ENCODE results near the gene CDSN.

GRCh38 chr6:31070711-31071197 lies 49.5 kb downstream of the CDSN start:
- TF ChIP-seq REST (IDR thresholded peaks at IDR 0.05; ENCODE audit: low read depth) (no peak), TCF12 (IDR thresholded peaks at IDR 0.05; ENCODE audit: low read depth) (no peak), TAF1 (IDR thresholded peaks at IDR 0.05; ENCODE audit: low read depth) (no peak), EP300 (IDR thresholded peaks at IDR 0.05; ENCODE audit: borderline replicate concordance) (no peak)
